Hematopoietic multipotent progenitor cell treated with erythropoietin and hydrocortisone succinate and interleukin-3 and kit ligand, for 17 days (in vitro differentiated cells): Measurements from ENCODE around the gene DYSF.
A peak's percentile ranks its signal among the peaks of the same experiment; 100 is the strongest.

Experiments
- DNase-seq: peaks from one replicate; pipeline ENCODE4 v3.0.0-alpha.2; 2015; ENCODE audit warnings: low spot score

The DYSF gene

DNA sequence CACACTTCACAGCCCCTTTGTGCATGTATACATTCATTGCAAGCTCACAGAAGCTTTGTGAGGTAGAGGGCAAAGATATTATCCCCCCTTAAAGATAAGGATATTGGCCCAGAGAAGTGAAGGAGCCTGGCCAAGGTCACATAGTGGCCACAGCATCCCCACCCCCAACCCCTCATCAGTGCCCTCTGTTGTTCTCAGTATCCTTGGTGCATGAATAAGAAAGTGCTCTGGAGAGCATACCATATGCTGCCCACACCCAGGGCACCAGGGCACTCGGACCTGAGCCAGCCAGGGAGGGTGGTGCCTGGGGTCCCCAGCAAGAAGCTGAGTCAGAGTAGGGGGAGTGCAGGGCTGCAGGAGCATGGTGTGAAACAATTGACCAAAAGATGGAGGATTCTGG is 3.3 kb downstream of the DYSF start:
- DNase-seq, result no peak

DNA sequence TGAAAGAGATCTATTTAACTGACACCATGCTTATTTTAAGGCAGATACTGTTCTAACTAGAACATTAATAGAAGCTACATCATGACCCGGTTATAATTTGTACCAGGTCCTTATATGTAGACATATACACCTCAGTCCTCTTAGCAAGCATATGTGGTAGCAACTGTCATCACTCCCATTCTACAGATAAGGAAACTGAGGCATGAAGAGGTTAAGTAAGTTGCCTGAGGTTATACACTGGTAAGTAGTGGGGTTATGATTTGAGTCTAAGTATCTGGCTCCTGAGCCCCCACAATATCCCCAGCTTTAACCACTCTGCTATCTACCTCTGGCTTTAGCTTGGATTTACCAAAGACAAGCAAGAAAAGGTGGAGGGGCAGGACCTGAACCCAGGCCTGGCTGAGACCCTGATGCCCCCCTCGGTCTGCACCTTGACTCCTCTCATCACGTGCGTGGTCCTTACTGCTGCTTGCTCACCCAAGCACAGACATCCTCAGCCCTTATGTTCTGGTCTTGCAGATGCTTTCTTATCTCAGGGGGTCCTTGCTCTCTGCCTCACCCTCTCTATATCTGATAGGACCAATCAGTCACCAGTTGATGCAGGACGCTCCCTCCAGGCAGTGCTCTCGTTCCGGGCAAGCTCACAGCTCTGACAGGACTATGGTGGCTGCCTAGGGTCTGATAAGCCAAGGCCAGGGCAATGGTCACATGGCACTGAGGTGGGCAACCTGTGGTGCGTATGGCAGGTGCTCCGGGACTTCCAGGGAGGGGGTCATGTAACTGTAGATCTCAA is 4.0 kb downstream of the DYSF start:
- peak; percentile 22 for DNase-seq

DNA sequence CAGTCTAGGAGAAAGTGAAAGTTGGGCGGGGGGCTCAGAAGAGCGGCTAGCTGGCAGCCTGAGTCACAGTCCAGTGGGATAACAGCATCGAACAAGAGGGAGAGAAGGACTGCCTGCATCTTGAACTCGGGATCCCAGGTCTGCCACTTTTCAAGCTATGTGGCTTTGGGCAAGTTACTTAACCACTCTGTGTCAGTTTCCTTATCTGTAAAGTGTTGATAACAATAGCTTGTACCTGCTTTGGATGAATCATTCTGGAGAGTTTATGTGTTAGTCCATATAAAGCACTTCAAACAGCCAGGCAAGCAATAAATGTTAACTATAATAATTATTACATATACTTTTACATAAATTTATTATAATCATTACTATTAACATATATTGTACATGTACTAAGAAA is 4.6 kb downstream of the DYSF start:
- peak; percentile 13 for DNase-seq

- no peak for DNase-seq
These were observed 5.2 kb downstream of the DYSF start for GRCh38 chr2:71458413-71459083.

DNA sequence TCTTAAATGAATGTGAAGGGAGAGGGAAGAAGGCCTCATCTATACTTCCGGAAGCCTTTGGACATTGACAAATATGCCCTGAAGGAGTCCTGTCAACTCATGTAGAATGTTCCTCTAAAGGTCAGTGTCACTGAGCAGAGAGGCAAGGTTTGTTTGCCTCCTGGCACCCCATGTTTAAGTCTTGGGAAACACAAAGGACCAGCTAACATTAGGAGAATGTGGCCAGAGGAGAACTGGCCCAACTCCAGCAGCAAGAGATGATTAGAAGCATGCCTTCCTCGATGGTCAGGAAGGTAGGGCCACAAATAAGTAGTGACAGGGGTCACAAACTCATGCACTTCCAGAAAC is 5.7 kb downstream of the DYSF start:
- no peak for DNase-seq

GRCh38 chr2:71460056-71460455 is 6.7 kb downstream of the DYSF start:
- DNase-seq, result no peak

GRCh38 chr2:71460595-71461303 is 7.4 kb downstream of the DYSF start:
- peak; percentile 64 for DNase-seq

DNA sequence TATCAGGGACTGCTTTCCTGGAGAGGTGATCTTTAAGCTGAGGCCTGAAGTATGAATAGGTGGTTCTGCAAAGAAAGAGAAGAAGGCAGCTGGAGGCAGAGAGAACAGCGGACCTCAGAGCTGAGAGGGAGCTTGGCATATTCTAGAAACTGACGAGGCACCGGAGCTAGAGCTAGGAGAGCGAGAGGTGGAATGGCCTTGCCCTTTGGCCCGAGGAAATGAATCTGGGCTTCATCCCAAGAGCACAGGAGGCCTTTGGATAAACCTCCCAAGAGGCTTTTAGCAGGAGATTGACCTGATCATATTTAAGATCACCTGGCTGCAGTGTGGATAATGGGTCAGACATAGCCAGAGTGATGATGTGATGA is 7.9 kb downstream of the DYSF start:
- DNase-seq, result no peak

DNA sequence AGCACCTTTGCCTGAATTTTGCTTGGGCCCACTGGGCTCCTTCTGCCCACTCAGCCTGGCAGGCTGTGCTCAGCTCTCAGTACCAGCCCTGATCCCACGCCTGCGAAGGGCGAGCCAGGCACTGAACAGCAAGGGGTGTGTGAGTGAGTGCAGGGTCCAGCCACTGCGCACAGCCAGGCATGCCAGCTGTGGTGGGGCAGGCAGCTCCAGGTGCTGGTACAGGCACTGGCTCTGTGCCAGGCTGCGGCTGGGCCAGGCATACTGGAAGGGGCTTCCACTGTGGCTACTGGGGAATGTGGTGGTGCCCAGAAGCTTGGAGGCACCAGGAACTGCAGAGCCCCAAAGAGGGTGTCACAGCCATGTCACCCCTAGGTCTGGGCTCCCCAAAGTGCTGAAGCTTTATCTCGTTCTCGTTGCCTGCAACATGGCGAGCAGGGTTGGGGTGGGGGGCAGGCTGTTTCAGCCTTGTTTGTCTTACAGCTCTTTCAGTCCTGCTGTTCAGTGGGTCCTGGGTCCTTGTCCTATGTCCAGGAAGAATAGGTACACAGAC is 8.8 kb downstream of the DYSF start:
- DNase-seq, result no peak

- DNase-seq, result no peak
These were observed 9.4 kb downstream of the DYSF start for GRCh38 chr2:71462641-71463341.

- no peak for DNase-seq
These were observed 9.9 kb downstream of the DYSF start for GRCh38 chr2:71463342-71463654.

DNA sequence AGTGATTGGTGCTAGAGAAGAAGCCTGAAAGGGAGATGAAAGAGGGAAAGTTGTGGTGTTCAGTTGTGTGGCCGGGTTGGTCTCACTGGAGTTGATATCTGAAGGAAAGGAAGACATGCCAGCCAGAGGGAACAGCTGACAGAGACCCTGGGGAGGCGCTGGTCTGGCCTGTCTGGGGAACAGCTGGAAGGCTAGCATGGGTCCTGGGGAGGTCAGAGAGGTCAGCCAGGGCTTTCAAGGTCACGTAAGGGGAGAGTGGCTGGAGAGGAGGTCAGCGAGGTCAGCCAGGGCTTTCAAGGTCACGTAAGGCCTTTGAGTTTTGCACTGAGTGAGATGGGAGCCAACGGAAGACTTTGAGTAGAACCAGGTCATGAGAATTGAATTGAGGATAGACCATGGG is 11.0 kb downstream of the DYSF start:
- no peak for DNase-seq

GRCh38 chr2:71465356-71465755 is 12.0 kb downstream of the DYSF start:
- no peak for DNase-seq

DNA sequence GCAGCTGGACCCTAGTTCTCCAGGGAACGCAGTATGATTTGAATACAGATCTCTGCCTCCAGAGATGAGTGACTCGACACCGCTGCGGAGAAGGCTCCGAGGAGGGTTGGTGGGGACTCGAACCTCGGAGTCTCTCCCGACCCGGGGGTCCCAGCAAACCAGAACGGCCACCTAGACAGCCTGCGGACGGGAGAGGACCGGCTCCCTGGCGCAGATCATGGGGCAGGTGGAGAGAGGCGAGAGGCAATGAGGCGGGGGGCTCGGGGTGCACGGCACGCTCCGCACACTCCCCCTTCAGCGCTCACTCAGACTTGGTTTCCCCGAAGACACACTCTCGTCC is 12.6 kb downstream of the DYSF start:
- no peak for DNase-seq

GRCh38 chr2:71466301-71467179 is 13.2 kb downstream of the DYSF start:
- no peak for DNase-seq

DNA sequence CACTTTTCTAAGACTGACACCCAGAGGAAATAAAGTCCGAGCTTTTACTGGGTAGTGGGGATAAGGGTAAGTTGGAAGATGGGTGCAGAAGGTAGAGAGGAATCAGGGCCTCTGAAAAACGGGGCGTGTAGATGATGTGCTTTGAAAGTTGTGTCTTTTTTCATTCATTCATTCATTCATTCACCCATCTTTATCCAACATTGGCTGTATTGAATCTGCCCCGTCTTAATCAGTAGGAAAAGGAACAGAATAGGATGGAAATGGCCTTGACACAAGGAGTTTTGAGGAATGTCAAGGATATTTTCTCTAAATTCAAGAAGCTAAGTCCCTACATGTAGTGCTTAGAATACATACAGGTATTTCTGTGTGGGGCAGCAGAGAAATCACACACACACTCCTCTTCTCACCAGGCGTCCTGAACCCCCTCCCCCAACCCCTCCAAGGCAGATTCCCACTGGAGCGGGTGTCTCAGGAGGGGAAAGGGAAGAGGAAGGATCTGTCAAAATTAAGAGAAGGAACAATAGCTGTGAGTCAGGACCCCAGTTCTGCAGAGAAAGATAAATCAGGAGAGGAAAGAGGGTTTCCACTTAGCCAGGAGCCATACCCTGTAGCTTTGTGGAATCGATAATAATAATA is 13.9 kb downstream of the DYSF start:
- no peak for DNase-seq

DNA sequence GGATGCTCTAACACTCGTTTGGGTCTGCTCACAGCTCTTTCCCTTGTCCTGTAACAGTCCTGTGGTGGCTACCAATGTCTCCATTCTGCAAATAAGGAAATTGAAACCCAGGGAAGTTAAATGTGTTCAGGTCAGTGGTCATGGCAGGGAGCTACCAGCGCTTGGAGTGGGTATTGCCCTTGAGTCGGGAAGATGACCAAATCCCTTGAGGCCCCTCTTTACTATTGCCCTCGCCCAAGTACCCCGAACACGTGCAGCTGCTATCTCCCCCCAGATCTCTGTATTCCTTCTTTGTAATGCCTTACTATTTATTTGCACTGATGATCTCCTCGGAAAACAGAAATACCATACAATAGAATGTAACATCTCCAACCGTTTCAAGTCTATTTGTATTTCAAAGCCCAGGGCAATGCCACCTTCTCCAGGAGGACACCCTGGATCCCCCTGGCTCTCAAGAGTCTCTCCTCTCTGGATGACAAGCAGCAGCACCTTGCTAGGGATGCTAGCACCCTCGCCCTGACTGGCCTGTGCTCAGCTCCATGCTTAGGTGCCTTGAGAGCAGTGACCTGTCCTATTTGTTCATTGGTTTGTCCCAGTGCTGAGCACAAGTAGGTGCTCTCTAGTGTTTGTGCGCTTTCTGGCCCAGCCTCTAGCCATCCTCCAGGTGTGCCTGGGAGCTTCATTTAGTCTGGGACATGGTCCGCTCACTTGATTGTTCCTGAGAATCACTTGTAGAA is 15.1 kb downstream of the DYSF start:
- no peak for DNase-seq

DNA sequence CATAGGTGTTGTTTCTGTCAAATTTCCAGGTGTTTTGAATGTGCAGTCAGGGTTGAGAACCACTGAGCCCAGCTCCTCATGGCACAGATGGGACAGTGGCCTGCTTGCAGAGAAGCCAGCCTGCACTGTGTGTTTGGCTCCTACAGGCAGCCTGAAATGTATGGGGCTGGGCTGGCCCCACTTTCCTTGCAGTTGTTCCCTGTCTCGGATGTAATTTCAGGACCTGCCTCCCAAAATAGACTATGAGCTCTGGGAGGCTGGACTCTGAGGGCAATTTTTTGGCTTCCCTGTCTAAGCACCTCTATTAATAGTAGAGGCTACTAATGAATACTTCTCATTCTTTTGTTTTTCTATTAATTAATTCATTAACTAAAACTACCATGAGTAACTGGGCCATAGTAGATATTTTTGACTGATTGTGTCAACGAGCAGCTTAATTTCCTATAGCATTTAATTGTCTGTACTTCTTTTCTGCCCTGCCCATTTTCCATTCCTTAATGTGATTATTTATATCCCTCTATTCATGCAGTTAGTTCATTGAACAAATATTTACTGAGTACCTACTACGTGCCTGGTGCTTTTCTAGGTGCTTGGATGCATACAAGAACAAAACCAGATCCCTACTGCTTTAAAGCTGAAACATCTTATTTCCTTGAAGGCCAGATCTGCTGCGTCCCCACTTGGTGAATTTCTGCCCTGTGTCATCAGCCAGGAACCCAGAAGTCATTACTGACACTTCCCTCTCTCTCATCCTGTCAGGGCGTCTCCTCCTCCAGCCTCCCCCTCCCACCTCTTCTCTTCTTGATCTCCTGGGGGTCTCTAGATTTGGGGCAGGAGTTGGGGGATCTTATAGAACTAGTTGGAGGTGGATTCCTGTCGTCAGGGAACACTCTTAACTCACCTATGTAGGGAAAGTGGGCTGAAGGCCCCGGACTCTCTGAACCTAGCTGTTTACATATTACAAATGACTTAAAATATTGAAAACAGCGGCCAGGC is 16.3 kb downstream of the DYSF start:
- DNase-seq, result no peak

DNA sequence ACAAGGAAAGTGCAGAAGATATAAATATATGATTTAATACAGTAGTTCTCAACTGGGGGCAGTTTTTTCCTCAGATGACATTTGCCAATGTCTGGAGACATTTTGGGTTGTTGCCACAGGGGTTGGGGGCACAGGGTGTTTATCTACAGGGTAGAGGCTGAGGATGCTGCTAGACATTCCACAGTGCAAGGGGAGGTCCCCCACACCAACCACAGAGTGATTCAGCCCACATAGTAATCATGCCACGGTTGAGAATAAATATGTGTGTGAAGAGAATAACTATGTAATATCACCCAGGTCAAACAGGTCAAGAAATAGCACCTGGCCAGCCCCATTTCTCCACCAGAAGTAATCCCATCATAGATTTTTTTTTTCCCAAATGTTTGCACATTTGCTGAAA is 17.9 kb downstream of the DYSF start:
- no peak for DNase-seq
